Thyroid gland (tissue), 4 donors: Measurements from ENCODE around the gene MAP3K5.

Experiments used
- POLR2A ChIP-seq, 2 donors: fragments of 450-650 bp; IDR thresholded peaks; one replicate each; pipeline ENCODE4 v1.6.1; 2017; ENCODE audit warnings: antibody characterized with exemption in 2 of 2, mild to moderate bottlenecking in 2 of 2, moderate library complexity in 1 of 2
- TF ChIP-seq, protein P1 (sequence below), 6 experiments: fragments of 200-600 bp in 3 of 6; fragments of 450-650 bp in 3 of 6; sonication (generic) in 3 of 6; IDR thresholded peaks; one replicate each; pipeline ENCODE4 v1.5.1; 2016 to 2019; ENCODE audit warnings: antibody characterized with exemption in 6 of 6, mild to moderate bottlenecking in 2 of 6, inconsistent platforms in 1 of 6, moderate library complexity in 1 of 6

DNA sequence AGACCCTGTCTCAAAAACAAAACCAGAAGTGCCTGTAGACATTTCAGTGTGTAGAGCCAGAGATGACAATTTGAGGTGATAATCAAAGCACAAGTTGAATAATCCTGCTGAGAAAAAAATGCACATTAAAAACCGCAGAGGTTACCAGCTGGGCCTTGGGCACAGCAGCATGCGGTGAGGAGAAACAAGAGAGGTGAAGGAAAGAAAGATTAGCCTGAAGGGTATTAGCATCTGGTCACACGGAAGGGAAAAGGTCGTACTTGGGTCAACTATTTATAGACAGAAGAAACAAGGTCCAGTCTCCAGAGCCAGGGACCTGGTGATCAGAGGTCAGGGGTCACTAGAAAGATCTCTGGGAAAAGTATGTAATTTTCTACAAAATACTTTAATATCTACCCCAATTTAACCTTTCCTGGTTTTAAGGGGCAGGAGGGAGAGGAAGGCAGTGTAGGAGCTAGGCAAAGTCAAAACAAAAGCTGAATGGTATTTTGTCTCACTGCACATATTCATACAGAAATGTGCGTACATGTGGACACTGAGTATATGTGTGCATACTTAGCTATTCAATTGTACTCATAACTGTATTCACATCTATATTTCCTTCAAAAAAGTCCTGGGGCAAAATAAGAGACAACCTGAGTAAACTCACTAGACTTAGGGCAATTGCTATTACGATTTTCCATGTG lies 252.2 kb downstream of the MAP3K5 start:
- TF ChIP-seq, protein P1, sequence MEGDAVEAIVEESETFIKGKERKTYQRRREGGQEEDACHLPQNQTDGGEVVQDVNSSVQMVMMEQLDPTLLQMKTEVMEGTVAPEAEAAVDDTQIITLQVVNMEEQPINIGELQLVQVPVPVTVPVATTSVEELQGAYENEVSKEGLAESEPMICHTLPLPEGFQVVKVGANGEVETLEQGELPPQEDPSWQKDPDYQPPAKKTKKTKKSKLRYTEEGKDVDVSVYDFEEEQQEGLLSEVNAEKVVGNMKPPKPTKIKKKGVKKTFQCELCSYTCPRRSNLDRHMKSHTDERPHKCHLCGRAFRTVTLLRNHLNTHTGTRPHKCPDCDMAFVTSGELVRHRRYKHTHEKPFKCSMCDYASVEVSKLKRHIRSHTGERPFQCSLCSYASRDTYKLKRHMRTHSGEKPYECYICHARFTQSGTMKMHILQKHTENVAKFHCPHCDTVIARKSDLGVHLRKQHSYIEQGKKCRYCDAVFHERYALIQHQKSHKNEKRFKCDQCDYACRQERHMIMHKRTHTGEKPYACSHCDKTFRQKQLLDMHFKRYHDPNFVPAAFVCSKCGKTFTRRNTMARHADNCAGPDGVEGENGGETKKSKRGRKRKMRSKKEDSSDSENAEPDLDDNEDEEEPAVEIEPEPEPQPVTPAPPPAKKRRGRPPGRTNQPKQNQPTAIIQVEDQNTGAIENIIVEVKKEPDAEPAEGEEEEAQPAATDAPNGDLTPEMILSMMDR (IDR thresholded peaks at IDR 0.05), result no peak
- TF ChIP-seq POLR2A (IDR thresholded peaks at IDR 0.05), result no peak
